GM19468 (cell line): ENCODE results near the gene GJB5.
"Not testable (repeated sequence)": the region's sequence is repeated elsewhere in the genome, so short reads cannot be mapped to it uniquely, and the experiment has no call there.

ENCODE experiments used
- ATAC-seq: cut with Tn5 transposase; IDR thresholded peaks from one replicate; pipeline ENCODE4 v1.9.1; 2021; ENCODE audit warnings: mild to moderate bottlenecking, moderate library complexity, moderate number of reproducible peaks; ENCODE audit not compliant: unreplicated experiment; ENCODE audit errors: extremely low read depth

GJB5 gene

GRCh38 chr1:34754964-34755637 lies at the start of gene GJB5:
Gene GJB5 (plus strand): TSS chr1:34755047. CDS start chr1:34757331, 2,284 bp downstream.
- no peak for ATAC-seq

- no peak for ATAC-seq
These were observed 49.8 kb upstream of the GJB5 start for GRCh38 chr1:34705077-34705476.

- no peak for ATAC-seq
These were observed 46.7 kb upstream of the GJB5 start for GRCh38 chr1:34708106-34708505.

GRCh38 chr1:34709547-34709946 lies 45.3 kb upstream of the GJB5 start:
- no peak for ATAC-seq

- ATAC-seq, result no peak
These were observed 44.0 kb upstream of the GJB5 start for GRCh38 chr1:34710812-34711211.

- no peak for ATAC-seq
These were observed 43.4 kb upstream of the GJB5 start for GRCh38 chr1:34711485-34711884.

GRCh38 chr1:34712007-34712688 lies 42.7 kb upstream of the GJB5 start:
- no peak for ATAC-seq

- ATAC-seq, result no peak
These were observed 41.4 kb upstream of the GJB5 start for GRCh38 chr1:34713443-34713842.

- no peak for ATAC-seq
These were observed 40.5 kb upstream of the GJB5 start for GRCh38 chr1:34714386-34714785.

- no peak for ATAC-seq
These were observed 39.7 kb upstream of the GJB5 start for GRCh38 chr1:34715139-34715538.

- no peak for ATAC-seq
These were observed 33.6 kb upstream of the GJB5 start for GRCh38 chr1:34721241-34721640.

GRCh38 chr1:34721646-34722355 lies 33.0 kb upstream of the GJB5 start:
- no peak for ATAC-seq

GRCh38 chr1:34726861-34727260 lies 28.0 kb upstream of the GJB5 start:
- no peak for ATAC-seq

GRCh38 chr1:34730485-34730884 lies 24.4 kb upstream of the GJB5 start:
- ATAC-seq, result no peak

GRCh38 chr1:34732831-34733230 lies 22.0 kb upstream of the GJB5 start:
- ATAC-seq, result not testable (repeated sequence)

- ATAC-seq, result no peak
These were observed 18.2 kb upstream of the GJB5 start for GRCh38 chr1:34736692-34737091.

GRCh38 chr1:34737236-34737635 lies 17.6 kb upstream of the GJB5 start:
- not testable (repeated sequence) for ATAC-seq

GRCh38 chr1:34739613-34740012 lies 15.2 kb upstream of the GJB5 start:
- ATAC-seq, result no peak

- no peak for ATAC-seq
These were observed 14.5 kb upstream of the GJB5 start for GRCh38 chr1:34740161-34740868.

- peak; percentile 48 for ATAC-seq
These were observed 12.1 kb upstream of the GJB5 start for GRCh38 chr1:34742667-34743270.
